ENCODE measurements around the gene BLOC1S2. TPM values are rescaled to one million over a fixed set of nuclear protein-coding genes. Genes with fewer than 3 reads are reported as not detected.

Gene BLOC1S2
- total RNA-seq, 4 donors from 2014 or later = 11.2 to 23.4 (median 17.5) TPM

DNA sequence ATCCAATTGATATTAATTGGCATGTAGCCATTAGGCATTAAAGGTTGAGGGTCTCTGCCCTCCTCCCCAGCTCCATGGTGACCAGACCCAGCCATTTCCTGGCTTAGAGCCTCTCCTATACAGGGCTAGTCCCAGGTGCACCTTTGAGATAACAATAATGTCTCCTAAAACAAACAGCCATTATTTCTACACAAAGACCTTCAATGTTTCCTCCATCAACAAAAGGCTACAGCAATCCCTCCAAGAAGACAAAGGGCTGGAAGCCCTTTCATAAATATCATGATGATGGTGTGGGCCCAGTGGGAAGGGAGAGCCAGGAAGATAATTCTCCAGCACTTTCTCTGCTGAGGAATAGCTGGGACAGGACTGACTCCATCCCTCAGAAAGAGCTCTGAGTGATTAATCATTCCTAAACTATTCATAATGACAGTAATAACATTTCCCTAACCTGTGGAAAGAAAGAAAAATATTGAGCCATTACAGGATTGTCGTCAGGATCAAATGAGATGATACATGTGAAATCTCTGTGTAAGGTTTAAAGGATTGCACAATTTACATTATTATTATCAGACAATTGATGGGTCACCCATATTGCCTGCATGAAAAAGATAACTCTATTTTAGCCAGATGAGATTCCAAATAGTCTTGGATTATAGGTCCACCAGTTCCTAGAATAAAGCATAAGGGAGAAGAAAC, 33.4 kb upstream of the BLOC1S2 start:
- no peaks in the 10 kb centered on the region for H3K9me3 ChIP-seq
- H3K4me1 ChIP-seq = no peaks in the 10 kb centered on the region
- H3K27me3 ChIP-seq = peaks cover 0 to 75% (median 0%) of the 10 kb centered on the region in 4 donors
- intact Hi-C loops (cut with DNase I) = no loop called here
- TF ChIP-seq POLR2A (IDR thresholded peaks at IDR 0.05; ENCODE audit: low read depth) = no peak
- TF ChIP-seq, protein P1, sequence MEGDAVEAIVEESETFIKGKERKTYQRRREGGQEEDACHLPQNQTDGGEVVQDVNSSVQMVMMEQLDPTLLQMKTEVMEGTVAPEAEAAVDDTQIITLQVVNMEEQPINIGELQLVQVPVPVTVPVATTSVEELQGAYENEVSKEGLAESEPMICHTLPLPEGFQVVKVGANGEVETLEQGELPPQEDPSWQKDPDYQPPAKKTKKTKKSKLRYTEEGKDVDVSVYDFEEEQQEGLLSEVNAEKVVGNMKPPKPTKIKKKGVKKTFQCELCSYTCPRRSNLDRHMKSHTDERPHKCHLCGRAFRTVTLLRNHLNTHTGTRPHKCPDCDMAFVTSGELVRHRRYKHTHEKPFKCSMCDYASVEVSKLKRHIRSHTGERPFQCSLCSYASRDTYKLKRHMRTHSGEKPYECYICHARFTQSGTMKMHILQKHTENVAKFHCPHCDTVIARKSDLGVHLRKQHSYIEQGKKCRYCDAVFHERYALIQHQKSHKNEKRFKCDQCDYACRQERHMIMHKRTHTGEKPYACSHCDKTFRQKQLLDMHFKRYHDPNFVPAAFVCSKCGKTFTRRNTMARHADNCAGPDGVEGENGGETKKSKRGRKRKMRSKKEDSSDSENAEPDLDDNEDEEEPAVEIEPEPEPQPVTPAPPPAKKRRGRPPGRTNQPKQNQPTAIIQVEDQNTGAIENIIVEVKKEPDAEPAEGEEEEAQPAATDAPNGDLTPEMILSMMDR (IDR thresholded peaks at IDR 0.05) = no peak
- no peak for TF ChIP-seq EP300 (IDR thresholded peaks at IDR 0.05)
- TF ChIP-seq POLR2AphosphoS5 (IDR thresholded peaks at IDR 0.05) = no peak
- H3K27ac ChIP-seq (replicated peaks in 1 of 4) = no peak overlapping the region
- WGBS = 70% methylated on average over 1 of the region's 1 CpG
- H3K4me3 ChIP-seq = no peak overlapping the region
- no peaks in the 10 kb centered on the region for H3K36me3 ChIP-seq
- no peak for DNase-seq (ENCODE audit: extremely low spot score)

GRCh38 chr10:100318207-100318606, 31.7 kb upstream of the BLOC1S2 start:
- WGBS = 74% methylated on average over 4 of the region's 4 CpGs
- H3K36me3 ChIP-seq = no peaks in the 10 kb centered on the region
- no peak overlapping the region for H3K4me3 ChIP-seq
- H3K27me3 ChIP-seq = peaks cover 0 to 74% (median 0%) of the 10 kb centered on the region in 4 donors
- no peak for DNase-seq (ENCODE audit: extremely low spot score)
- TF ChIP-seq, protein P1 (IDR thresholded peaks at IDR 0.05) = no peak
- TF ChIP-seq EP300 (IDR thresholded peaks at IDR 0.05) = no peak
- no peak for TF ChIP-seq POLR2A (IDR thresholded peaks at IDR 0.05; ENCODE audit: low read depth)
- TF ChIP-seq POLR2AphosphoS5 (IDR thresholded peaks at IDR 0.05) = no peak
- intact Hi-C loops (cut with DNase I) = no loop called here
- no peaks in the 10 kb centered on the region for H3K4me1 ChIP-seq
- H3K27ac ChIP-seq (replicated peaks in 1 of 4) = no peak overlapping the region
- H3K9me3 ChIP-seq = no peaks in the 10 kb centered on the region

DNA sequence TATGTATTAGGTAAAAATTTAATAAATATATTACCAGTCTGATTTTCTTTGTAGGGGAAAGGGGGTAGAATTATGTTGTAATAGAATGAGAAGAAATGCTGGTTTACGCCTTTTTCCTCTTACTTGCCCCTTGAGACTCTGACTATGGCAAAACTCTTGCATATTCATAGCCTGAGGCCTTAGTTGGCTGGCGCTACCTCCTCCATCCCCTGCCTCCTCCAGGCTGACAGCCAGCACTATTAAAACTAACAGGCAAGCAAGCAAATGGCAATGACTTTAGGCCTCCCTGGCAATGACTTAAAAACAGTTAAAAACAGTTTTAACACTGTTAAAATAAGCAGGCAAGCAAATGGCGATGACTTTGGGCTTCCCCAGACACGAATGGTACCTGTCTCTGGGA, 29.1 kb upstream of the BLOC1S2 start:
- no peak overlapping the region for H3K4me3 ChIP-seq
- no peak overlapping the region for H3K27ac ChIP-seq (replicated peaks in 1 of 4)
- DNase-seq (ENCODE audit: extremely low spot score) = no peak
- intact Hi-C loops (cut with DNase I) = no loop called here
- H3K4me1 ChIP-seq = no peaks in the 10 kb centered on the region
- TF ChIP-seq EP300 (IDR thresholded peaks at IDR 0.05) (no peak), POLR2A (IDR thresholded peaks at IDR 0.05; ENCODE audit: low read depth) (no peak), POLR2AphosphoS5 (IDR thresholded peaks at IDR 0.05) (no peak)
- TF ChIP-seq, protein P1 (IDR thresholded peaks at IDR 0.05) = no peak
- H3K9me3 ChIP-seq = no peaks in the 10 kb centered on the region
- no peaks in the 10 kb centered on the region for H3K36me3 ChIP-seq
- peaks cover 0 to 88% (median 0%) of the 10 kb centered on the region in 4 donors for H3K27me3 ChIP-seq
- WGBS = 89% methylated on average over 4 of the region's 4 CpGs

DNA sequence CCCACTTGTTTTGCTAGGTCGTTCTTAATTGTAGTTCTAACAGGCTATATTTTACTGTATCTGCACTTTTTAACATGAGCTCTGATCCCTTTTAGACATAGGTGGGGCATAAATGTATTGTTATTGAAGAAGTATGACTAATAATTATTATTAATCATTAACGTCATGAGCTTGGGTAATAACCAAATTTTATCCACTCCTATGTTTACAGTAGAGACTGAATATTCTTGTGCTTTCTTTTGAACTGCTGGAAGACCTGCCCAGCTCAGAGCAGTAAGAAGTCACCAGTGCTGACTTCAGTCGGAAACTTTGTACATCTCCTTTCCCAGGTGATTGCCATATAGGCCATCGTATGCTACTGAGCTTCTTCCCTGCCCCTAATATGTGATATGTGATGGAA, 24.8 kb upstream of the BLOC1S2 start:
- H3K36me3 ChIP-seq = no peaks in the 10 kb centered on the region
- H3K27ac ChIP-seq (replicated peaks in 1 of 4) = no peak overlapping the region
- 56% methylated on average over 4 of the region's 4 CpGs for WGBS
- H3K27me3 ChIP-seq = peaks cover 0 to 67% (median 0%) of the 10 kb centered on the region in 4 donors
- H3K9me3 ChIP-seq = no peaks in the 10 kb centered on the region
- no peak for DNase-seq (ENCODE audit: extremely low spot score)
- no peak for TF ChIP-seq POLR2A (IDR thresholded peaks at IDR 0.05; ENCODE audit: low read depth)
- no peak for TF ChIP-seq POLR2AphosphoS5 (IDR thresholded peaks at IDR 0.05)
- TF ChIP-seq, protein P1 (IDR thresholded peaks at IDR 0.05) = no peak
- TF ChIP-seq EP300 (IDR thresholded peaks at IDR 0.05) = no peak
- no peak overlapping the region for H3K4me3 ChIP-seq
- intact Hi-C loops (cut with DNase I) = no loop called here
- H3K4me1 ChIP-seq = no peaks in the 10 kb centered on the region

DNA sequence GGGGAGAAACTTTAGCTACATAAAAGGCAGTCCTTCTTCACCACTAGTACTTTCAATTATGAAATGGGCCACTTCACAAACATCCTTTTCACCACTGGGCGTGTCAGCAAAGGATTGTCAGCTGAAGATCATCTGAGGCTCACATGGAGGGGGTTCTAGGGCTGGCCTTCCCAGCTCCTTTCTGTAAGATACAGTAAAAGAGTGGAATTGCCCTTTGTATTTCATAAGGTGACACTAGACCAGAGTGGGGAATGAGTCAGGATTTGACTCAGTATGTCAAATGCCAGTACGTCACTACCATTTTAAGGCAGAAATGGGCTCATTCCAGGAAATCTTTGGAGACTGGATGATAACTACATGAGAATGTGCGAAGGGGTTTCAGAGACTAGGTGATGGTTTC, 21.2 kb upstream of the BLOC1S2 start:
- no peak overlapping the region for H3K4me3 ChIP-seq
- no peak overlapping the region for H3K27ac ChIP-seq (replicated peaks in 1 of 4)
- intact Hi-C loops (cut with DNase I) = no loop called here
- H3K4me1 ChIP-seq = no peaks in the 10 kb centered on the region
- DNase-seq (ENCODE audit: extremely low spot score) = no peak
- H3K9me3 ChIP-seq = no peaks in the 10 kb centered on the region
- no peaks in the 10 kb centered on the region for H3K36me3 ChIP-seq
- WGBS = 86% methylated on average over 3 of the region's 3 CpGs
- TF ChIP-seq POLR2AphosphoS5 (IDR thresholded peaks at IDR 0.05) = no peak
- peaks cover 0 to 63% (median 0%) of the 10 kb centered on the region in 4 donors for H3K27me3 ChIP-seq

Measured in esophagus muscularis mucosa (tissue), 4 donors.